Measurements from ENCODE around the gene RGS7. TPM values are rescaled to one million over a fixed set of nuclear protein-coding genes. Genes with fewer than 3 reads are reported as not detected.

The RGS7 gene
- total RNA-seq, 1 experiment from 2014 or later: 0.10 TPM

DNA sequence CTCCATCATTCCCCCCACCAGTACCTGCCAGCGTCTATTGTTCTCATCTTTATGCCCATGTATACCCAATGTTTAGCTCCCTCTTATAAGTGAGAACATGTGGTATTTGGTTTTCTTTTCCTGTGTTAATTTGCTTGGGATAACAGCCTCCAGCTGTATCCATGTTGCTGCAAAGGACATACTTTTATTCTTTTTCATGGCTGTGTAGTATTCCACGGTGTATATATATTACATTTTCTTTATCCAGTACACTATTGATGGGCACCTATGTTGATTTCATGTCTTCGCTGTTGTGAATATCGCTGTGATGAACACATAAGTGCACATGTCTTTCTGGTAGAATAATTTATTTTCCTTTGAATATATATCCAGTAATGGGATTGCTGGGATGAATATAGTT lies 431.7 kb downstream of the RGS7 start:
- no peaks in the 10 kb centered on the region for H3K4me1 ChIP-seq (ENCODE audit: control insufficient read depth, insufficient read depth, low read length)
- ChIA-PET CTCF (no interaction called here), POLR2A (no interaction called here)
- ATAC-seq: no peak
- TF ChIP-seq POLR2AphosphoS5 (IDR thresholded peaks at IDR 0.05; ENCODE audit: low read depth, low read length): no peak
- TF ChIP-seq, protein P1, sequence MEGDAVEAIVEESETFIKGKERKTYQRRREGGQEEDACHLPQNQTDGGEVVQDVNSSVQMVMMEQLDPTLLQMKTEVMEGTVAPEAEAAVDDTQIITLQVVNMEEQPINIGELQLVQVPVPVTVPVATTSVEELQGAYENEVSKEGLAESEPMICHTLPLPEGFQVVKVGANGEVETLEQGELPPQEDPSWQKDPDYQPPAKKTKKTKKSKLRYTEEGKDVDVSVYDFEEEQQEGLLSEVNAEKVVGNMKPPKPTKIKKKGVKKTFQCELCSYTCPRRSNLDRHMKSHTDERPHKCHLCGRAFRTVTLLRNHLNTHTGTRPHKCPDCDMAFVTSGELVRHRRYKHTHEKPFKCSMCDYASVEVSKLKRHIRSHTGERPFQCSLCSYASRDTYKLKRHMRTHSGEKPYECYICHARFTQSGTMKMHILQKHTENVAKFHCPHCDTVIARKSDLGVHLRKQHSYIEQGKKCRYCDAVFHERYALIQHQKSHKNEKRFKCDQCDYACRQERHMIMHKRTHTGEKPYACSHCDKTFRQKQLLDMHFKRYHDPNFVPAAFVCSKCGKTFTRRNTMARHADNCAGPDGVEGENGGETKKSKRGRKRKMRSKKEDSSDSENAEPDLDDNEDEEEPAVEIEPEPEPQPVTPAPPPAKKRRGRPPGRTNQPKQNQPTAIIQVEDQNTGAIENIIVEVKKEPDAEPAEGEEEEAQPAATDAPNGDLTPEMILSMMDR (IDR thresholded peaks at IDR 0.05): no peak
- no peak for TF ChIP-seq TCF7L2 (IDR thresholded peaks at IDR 0.05; ENCODE audit: low read depth, low read length)
- TF ChIP-seq, protein P2, sequence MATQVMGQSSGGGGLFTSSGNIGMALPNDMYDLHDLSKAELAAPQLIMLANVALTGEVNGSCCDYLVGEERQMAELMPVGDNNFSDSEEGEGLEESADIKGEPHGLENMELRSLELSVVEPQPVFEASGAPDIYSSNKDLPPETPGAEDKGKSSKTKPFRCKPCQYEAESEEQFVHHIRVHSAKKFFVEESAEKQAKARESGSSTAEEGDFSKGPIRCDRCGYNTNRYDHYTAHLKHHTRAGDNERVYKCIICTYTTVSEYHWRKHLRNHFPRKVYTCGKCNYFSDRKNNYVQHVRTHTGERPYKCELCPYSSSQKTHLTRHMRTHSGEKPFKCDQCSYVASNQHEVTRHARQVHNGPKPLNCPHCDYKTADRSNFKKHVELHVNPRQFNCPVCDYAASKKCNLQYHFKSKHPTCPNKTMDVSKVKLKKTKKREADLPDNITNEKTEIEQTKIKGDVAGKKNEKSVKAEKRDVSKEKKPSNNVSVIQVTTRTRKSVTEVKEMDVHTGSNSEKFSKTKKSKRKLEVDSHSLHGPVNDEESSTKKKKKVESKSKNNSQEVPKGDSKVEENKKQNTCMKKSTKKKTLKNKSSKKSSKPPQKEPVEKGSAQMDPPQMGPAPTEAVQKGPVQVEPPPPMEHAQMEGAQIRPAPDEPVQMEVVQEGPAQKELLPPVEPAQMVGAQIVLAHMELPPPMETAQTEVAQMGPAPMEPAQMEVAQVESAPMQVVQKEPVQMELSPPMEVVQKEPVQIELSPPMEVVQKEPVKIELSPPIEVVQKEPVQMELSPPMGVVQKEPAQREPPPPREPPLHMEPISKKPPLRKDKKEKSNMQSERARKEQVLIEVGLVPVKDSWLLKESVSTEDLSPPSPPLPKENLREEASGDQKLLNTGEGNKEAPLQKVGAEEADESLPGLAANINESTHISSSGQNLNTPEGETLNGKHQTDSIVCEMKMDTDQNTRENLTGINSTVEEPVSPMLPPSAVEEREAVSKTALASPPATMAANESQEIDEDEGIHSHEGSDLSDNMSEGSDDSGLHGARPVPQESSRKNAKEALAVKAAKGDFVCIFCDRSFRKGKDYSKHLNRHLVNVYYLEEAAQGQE (IDR thresholded peaks at IDR 0.05; ENCODE audit: insufficient read depth in 1 of 2, low read depth in 2 of 2, low read length in 1 of 2): no peak
- H3K27ac ChIP-seq (ENCODE audit: low read length): no peak overlapping the region
- H3K27me3 ChIP-seq (ENCODE audit: control insufficient read depth, insufficient read depth, low read length): no peaks in the 10 kb centered on the region
- no TSS peak for BruUV-seq (replicated peaks)
- H3K9me3 ChIP-seq (ENCODE audit: control insufficient read depth, insufficient read depth, low read depth, low read length): no peaks in the 10 kb centered on the region
- no peaks in the 10 kb centered on the region for H3K36me3 ChIP-seq (ENCODE audit: control insufficient read depth, insufficient read depth, low read length)
- DNase-seq (ENCODE audit: low read depth, low spot score): no peak
- intact Hi-C loops (cut with micrococcal nuclease; ENCODE audit: unreplicated experiment) (no loop called here), in situ Hi-C loops (cut with HindIII; ENCODE audit: low pct_unique_long_range_greater_than_20kb, low sequenced_read_pairs) (no loop called here)
- no peak overlapping the region for H3K4me3 ChIP-seq (ENCODE audit: low read depth in 2 of 2, low read length in 2 of 2)

DNA sequence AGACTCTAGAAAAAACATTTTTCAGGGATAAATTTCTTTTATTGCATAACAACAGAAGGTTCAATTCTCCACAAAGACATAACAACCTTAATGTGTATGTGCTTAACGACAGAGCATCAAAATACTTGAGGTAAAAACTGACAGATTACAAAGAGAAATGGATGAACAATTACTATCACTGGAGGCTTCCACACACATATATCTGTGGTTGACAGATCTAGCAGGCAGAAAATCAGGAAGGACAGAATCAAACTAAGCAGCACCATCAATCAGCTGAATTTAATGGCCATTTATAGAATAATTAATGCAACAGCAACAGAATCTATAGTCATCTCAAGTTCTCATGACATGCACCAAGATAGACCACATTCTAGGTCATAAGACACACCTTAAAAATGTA lies 439.0 kb downstream of the RGS7 start:
- POLR2A ChIA-PET: no interaction called here
- DNase-seq (ENCODE audit: low read depth, low spot score) (no peak), ATAC-seq (no peak)
- TF ChIP-seq, protein P2 (IDR thresholded peaks at IDR 0.05; ENCODE audit: insufficient read depth in 1 of 2, low read depth in 2 of 2, low read length in 1 of 2): no peak
- TF ChIP-seq, protein P1 (IDR thresholded peaks at IDR 0.05): no peak
- TF ChIP-seq POLR2AphosphoS5 (IDR thresholded peaks at IDR 0.05; ENCODE audit: low read depth, low read length) (no peak), SIN3A (IDR thresholded peaks at IDR 0.05; ENCODE audit: borderline replicate concordance, insufficient read depth, low read depth, low read length) (no peak), TCF7L2 (IDR thresholded peaks at IDR 0.05; ENCODE audit: low read depth, low read length) (no peak)
- H3K27ac ChIP-seq (ENCODE audit: low read length): no peak overlapping the region
- no peaks in the 10 kb centered on the region for H3K9me3 ChIP-seq (ENCODE audit: control insufficient read depth, insufficient read depth, low read depth, low read length)
- H3K36me3 ChIP-seq (ENCODE audit: control insufficient read depth, insufficient read depth, low read length): no peaks in the 10 kb centered on the region
- no peaks in the 10 kb centered on the region for H3K4me1 ChIP-seq (ENCODE audit: control insufficient read depth, insufficient read depth, low read length)
- in situ Hi-C loops (cut with HindIII; ENCODE audit: low pct_unique_long_range_greater_than_20kb, low sequenced_read_pairs) (no loop called here), intact Hi-C loops (cut with micrococcal nuclease; ENCODE audit: unreplicated experiment) (no loop called here)
- CTCF ChIA-PET: no interaction called here
- no peak overlapping the region for H3K4me3 ChIP-seq (ENCODE audit: low read depth in 2 of 2, low read length in 2 of 2)
- BruUV-seq (replicated peaks): no TSS peak
- H3K27me3 ChIP-seq (ENCODE audit: control insufficient read depth, insufficient read depth, low read length): no peaks in the 10 kb centered on the region
